A673 (cell line): Measurements from ENCODE around the gene SYN1. TPM values are rescaled to one million over a fixed set of nuclear protein-coding genes. Genes with fewer than 3 reads are reported as not detected.

Source experiments
- BruUV-seq: library from RNA; stranded (reverse); fragments of 400-500 nt; replicated peaks from 2 replicates; lab custom pipeline; 2021; lab: Mats Ljungman, UMichigan
- CTCF ChIA-PET: fragments of 300-600 bp; sonication (Branson Sonifier 250); formaldehyde crosslinking; loops from one replicate; lab custom pipeline; 2022; ENCODE audit warnings: antibody characterized with exemption; lab: Charles Lee
- POLR2A ChIA-PET: fragments of 300-600 bp; sonication (Branson Sonifier 250); formaldehyde crosslinking; loops from one replicate; lab custom pipeline; 2022; ENCODE audit warnings: antibody characterized with exemption; ENCODE audit not compliant: low non-redundant PET; lab: Charles Lee
- DNase-seq: peaks from one replicate; pipeline ENCODE4 v3.0.0-alpha.2; 2015; ENCODE audit warnings: low spot score
- H3K27ac ChIP-seq: fragments of 200-600 bp; sonication (generic); 2 replicates; pipeline ENCODE4 v1.5.1; 2016; ENCODE audit warnings: mixed run types, low read depth, mild to moderate bottlenecking, mixed read lengths, antibody characterized with exemption, low read length; ENCODE audit not compliant: poor library complexity, severe bottlenecking
- H3K27me3 ChIP-seq: fragments of 200-600 bp; sonication (generic); replicated peaks from 2 replicates; pipeline ENCODE4 v1.6.1; 2017; ENCODE audit warnings: mixed run types, low read depth, mild to moderate bottlenecking, mixed read lengths, antibody characterized with exemption, low read length; ENCODE audit not compliant: insufficient read depth, poor library complexity
- H3K36me3 ChIP-seq: fragments of 200-600 bp; sonication (generic); 2 replicates; pipeline ENCODE4 v1.6.1; 2016; ENCODE audit warnings: mixed run types, mild to moderate bottlenecking, mixed read lengths, antibody characterized with exemption, low read length; ENCODE audit not compliant: insufficient read depth, poor library complexity, severe bottlenecking
- H3K4me1 ChIP-seq: fragments of 200-600 bp; sonication (generic); 2 replicates; pipeline ENCODE4 v1.6.1; 2017; ENCODE audit warnings: mixed run types, mild to moderate bottlenecking, mixed read lengths, antibody characterized with exemption, low read length; ENCODE audit not compliant: insufficient read depth, poor library complexity, severe bottlenecking
- H3K4me3 ChIP-seq: fragments of 200-600 bp; sonication (generic); 2 replicates; pipeline ENCODE4 v1.5.1; 2016; ENCODE audit warnings: low read depth, mixed run types, mild to moderate bottlenecking, mixed read lengths, low read length; ENCODE audit not compliant: poor library complexity, severe bottlenecking
- H3K9me3 ChIP-seq: fragments of 200-600 bp; sonication (generic); 2 replicates; pipeline ENCODE4 v1.6.1; 2016; ENCODE audit warnings: mixed run types, low read depth, mild to moderate bottlenecking, mixed read lengths, antibody characterized with exemption, low read length; ENCODE audit not compliant: poor library complexity, severe bottlenecking
- EZH2 ChIP-seq: fragments of 200-600 bp; sonication (generic); IDR thresholded peaks from 2 replicates; pipeline ENCODE4 v1.6.1; 2017; ENCODE audit warnings: borderline replicate concordance, low read depth, mild to moderate bottlenecking, mixed read lengths, antibody characterized with exemption, low read length; ENCODE audit not compliant: poor library complexity, severe bottlenecking
- intact Hi-C: fragments of 100-400 bp; cut with micrococcal nuclease; formaldehyde crosslinking; loops from one replicate; pipeline ENCODE4 v1.10.0; 2022; ENCODE audit not compliant: unreplicated experiment
- total RNA-seq: library from RNA; stranded (reverse); gene quantifications from 2 replicates; pipeline ENCODE4 v1.2.3, GENCODE V29; 2021
- TF ChIP-seq, protein P1 (sequence below): fragments of 300-800, 200-600 bp; sonication (generic); conservative IDR thresholded peaks from 2 replicates; pipeline ENCODE4 v1.5.1; 2017; ENCODE audit warnings: low read depth, mild to moderate bottlenecking, antibody characterized with exemption, low read length, moderate library complexity, mixed read lengths

The SYN1 gene
- total RNA-seq, 1 experiment from 2014 or later, result 9.2 TPM

DNA sequence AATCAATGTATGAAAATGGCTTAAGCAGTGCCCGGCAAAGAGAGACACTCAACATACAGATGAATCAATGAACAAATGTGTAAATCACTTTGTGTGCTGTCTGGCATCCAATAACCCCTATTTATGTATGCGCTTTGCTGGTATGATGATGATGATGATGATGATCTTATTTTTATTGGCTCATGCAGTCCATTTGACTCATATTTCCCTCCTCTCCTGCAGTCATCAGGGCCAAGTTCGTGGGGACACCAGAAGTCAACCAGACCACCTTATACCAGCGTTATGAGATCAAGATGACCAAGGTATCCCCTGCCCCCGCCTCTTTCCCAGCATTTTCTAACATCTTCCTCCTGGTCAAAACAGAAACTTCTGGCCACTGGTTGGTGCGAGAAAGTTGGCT is 34.9 kb downstream of the SYN1 start:
- intact Hi-C loops, result no loop called here
- Histone ChIP-seq H3K36me3 (peaks cover 9% of the 10 kb centered on the region), H3K27me3 (no peaks in the 10 kb centered on the region), H3K9me3 (no peaks in the 10 kb centered on the region), H3K4me3 (no peak overlapping the region), H3K27ac (no peak overlapping the region), H3K4me1 (peaks cover 12% of the 10 kb centered on the region)
- TF ChIP-seq, protein P1, sequence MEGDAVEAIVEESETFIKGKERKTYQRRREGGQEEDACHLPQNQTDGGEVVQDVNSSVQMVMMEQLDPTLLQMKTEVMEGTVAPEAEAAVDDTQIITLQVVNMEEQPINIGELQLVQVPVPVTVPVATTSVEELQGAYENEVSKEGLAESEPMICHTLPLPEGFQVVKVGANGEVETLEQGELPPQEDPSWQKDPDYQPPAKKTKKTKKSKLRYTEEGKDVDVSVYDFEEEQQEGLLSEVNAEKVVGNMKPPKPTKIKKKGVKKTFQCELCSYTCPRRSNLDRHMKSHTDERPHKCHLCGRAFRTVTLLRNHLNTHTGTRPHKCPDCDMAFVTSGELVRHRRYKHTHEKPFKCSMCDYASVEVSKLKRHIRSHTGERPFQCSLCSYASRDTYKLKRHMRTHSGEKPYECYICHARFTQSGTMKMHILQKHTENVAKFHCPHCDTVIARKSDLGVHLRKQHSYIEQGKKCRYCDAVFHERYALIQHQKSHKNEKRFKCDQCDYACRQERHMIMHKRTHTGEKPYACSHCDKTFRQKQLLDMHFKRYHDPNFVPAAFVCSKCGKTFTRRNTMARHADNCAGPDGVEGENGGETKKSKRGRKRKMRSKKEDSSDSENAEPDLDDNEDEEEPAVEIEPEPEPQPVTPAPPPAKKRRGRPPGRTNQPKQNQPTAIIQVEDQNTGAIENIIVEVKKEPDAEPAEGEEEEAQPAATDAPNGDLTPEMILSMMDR, result no peak
- TF ChIP-seq EZH2, result no peak
- no TSS peak for BruUV-seq
- no peak for DNase-seq
- CTCF ChIA-PET, result no interaction called here
- POLR2A ChIA-PET, result no interaction called here

DNA sequence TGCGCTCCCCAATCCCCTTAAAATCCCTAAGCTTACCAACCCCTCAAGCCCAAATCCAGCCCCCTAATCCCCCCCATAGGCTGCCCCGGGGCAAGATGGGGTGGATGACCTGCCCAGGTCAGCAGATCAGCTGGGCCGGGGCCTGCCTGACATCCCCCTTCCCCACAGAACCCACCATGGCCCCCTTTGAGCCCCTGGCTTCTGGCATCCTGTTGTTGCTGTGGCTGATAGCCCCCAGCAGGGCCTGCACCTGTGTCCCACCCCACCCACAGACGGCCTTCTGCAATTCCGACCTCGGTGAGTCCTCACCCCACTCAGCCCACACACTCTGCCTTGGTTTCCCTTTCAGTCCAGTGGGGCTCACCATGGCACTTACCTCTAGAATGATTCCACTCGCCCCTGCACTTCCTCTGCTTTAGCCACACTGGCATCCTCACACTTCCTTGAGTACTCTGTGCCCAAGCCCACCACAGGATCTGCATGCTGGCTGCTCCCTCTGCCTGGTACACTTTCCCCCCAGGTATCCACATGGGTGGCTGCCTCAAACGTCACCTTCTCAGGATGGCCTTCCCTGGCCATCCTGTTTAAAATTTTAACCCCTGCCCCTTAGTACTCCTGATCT is 36.3 kb downstream of the SYN1 start:
- BruUV-seq, result no TSS peak
- no peak for TF ChIP-seq EZH2
- TF ChIP-seq, protein P1, result no peak
- DNase-seq, result no peak
- peak overlapping the region; percentile 69 for H3K27ac ChIP-seq
- intact Hi-C loops, result no loop called here
- peaks cover 12% of the 10 kb centered on the region for H3K4me1 ChIP-seq
- H3K4me3 ChIP-seq, result peak overlapping the region; percentile 57
- POLR2A ChIA-PET, result no interaction called here
- H3K36me3 ChIP-seq, result peaks cover 9% of the 10 kb centered on the region
- CTCF ChIA-PET, result interaction anchor here (0.6 kb wide), 1 partner anchor 992 kb away, joined by 3 read pairs; no protein-coding TSS in a partner anchor
- no peaks in the 10 kb centered on the region for H3K9me3 ChIP-seq
- H3K27me3 ChIP-seq, result no peaks in the 10 kb centered on the region

DNA sequence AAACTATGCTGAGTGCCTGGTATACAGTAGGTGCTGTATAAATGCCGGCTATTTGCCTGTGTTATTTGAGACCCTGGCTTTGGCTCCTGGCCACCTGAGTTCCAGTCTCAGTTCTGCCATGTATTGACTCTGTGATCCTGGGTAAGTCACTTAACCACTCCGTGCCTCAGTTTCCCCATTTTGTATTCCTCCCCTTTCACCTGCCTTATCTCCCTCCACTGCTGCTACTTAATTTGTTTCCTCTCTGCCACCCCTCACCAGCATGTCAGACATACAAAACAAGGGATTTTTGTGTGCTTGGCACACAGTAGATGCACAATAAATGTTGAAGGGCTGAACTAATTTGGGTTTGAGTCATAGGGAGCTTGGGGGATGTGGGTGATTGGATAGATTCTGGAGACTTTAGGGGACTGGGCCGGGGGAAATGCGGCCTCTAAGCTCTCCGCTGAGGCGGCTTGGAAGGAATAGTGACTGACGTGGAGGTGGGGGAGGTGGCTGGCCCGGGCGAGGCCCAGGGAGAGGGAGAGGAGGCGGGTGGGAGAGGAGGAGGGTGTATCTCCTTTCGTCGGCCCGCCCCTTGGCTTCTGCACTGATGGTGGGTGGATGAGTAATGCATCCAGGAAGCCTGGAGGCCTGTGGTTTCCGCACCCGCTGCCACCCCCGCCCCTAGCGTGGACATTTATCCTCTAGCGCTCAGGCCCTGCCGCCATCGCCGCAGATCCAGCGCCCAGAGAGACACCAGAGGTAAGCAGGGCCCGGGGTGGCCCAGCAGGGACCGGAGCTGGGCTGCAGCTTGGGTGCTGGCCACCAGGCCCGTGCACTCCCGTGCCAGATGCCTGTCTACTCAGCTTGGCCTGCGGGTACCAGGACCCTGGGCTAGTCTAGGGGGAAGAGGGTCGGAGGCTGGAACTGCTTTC is 37.7 kb downstream of the SYN1 start, which contains the start of gene TIMP1:
Gene TIMP1, plus strand, starts transcription at position 706 of the 917 bp plus-strand sequence. CDS start 980 bp downstream, outside the sequence.
- no TSS peak for BruUV-seq

More for the DNA sequence above, 37.7 kb downstream of the SYN1 start, which contains the start of gene TIMP1:
- intact Hi-C loops, result no loop called here
- Histone ChIP-seq H3K4me1 (peaks cover 12% of the 10 kb centered on the region), H3K9me3 (no peaks in the 10 kb centered on the region), H3K4me3 (peak within 1 kb of the TSS; percentile 57), H3K27me3 (no peaks in the 10 kb centered on the region), H3K27ac (peak within 1 kb of the TSS; percentile 69), H3K36me3 (peaks cover 9% of the 10 kb centered on the region)
- CTCF ChIA-PET, result interaction anchor here (0.6 to 1.0 kb wide), 2 partner anchors 62 to 68 kb away, joined by 3 to 4 read pairs; partner anchors contain the start of gene ELK1
- TF ChIP-seq, protein P1, result no peak
- no peak for TF ChIP-seq EZH2
- POLR2A ChIA-PET, result interaction anchor here (0.6 kb wide), 2 partner anchors 27 to 450 kb away, joined by 3 to 4 read pairs; no protein-coding TSS in a partner anchor
- peak; percentile 95 for DNase-seq
